DMS153 treated with DMSO at 0.1 percent for 48 hours (cell line): Measurements from ENCODE around the gene AIFM2.

Experiments used
- DNase-seq: peaks from one replicate; lab custom pipeline; 2025; ENCODE audit not compliant: unreplicated experiment; lab: John Stamatoyannopoulos, UW

Gene AIFM2

DNA sequence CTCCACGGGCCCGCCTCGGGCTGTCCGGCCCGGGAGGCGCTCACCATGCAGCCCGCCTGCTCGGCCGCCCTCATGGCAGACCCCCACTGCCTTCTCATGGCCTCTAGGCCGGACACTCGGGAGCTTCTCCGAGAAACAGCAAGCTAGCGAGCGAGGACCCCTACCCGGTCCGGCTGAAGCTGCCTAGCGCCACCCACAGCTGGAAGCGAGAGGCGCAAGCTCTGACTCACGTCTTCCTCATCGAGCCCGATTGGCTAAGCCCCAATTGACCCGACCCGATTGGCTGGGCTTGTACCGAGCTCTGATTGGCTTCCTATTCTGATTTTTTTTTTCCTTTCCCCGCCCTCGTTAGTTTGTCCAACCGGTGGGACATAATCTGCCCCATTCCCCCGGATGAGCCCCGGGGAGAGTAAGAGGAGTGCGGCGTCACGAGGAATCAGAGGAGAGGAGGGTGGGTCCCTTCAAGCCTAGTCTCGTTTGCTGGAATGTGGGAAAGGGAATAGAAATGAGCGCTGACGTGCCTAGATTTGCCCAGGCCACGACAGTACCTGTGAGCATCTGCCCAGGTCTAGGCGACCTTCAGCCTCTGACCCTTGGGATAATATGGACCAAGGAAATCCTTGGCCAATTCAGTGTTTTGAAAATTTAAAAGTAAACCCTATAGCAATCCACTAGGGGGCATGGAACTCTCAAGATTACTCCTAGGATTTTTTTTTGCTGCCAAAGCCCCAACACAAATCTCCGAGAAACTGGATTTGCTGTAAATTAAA, 14.0 kb upstream of the AIFM2 start, which contains the start of gene TYSND1:
TSS of gene TYSND1 (minus strand) at position 212 of the 770 bp plus-strand sequence. CDS start at position 98, 114 bp downstream.
- DNase-seq, result peak; percentile 93

DNA sequence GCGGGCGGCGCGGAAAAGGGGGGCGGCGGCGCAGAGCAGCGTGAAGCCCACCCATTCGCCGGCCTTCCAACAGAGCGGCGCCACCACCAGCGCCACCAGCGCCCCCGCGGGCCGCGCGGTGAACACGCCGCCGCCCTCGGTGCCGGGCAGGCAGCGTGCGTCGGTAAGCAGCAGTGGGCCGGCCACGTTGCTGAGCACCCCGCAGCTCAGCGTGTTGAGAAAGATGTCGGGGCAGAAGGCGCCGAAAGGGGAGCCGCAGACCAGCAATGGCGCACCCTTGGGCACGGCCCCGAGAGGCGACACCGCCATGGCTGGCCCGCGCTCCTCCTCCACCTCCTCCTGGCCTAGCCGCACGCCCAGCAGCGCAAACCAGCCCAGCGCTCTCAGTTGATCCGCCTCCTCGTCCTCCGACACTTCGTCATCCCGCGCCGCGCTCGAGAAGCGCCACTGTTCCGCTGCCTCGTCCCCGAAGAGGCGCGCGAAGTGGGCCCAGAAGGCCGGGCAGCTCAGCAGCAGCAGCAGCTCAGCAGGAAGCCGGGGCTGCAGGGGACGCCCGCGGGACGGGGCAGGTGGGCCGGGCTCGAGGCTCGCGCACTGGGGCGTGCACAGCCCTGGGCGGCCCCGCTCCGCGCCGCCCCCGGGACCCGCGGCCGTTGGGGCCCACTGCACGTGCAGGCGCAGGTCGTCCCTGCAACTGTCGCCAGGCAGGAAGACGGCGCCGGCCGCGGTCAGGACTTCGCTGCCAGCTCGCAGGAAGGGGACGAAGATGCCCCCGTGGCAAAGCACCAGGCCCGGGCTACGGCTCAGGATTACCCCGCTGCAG, 13.3 kb upstream of the AIFM2 start:
- DNase-seq, result no peak

DNA sequence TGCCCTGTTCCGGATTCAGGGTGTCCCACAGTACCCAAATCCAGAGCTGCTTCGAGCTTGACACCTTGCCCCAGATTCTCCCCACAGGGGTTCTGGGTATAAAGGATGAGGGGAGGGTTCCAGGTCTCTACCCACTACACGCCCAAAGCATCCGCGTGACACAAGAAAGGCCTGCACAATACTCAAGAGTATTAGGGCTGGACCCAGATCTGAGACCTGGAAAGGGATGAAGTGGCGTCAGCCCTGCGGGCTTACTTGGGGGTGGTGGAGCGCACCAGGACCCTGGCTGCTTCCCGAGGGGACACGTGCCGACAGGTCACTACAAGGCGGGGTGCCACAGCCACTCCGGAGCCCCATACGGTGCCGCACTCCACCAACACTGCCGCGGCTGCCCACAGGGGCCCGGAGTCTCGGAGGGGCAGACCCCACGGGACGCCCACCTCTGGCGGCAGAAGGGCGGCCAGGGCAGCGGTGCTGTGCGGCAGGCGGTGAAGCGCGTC, 12.6 kb upstream of the AIFM2 start:
- DNase-seq, result no peak

DNA sequence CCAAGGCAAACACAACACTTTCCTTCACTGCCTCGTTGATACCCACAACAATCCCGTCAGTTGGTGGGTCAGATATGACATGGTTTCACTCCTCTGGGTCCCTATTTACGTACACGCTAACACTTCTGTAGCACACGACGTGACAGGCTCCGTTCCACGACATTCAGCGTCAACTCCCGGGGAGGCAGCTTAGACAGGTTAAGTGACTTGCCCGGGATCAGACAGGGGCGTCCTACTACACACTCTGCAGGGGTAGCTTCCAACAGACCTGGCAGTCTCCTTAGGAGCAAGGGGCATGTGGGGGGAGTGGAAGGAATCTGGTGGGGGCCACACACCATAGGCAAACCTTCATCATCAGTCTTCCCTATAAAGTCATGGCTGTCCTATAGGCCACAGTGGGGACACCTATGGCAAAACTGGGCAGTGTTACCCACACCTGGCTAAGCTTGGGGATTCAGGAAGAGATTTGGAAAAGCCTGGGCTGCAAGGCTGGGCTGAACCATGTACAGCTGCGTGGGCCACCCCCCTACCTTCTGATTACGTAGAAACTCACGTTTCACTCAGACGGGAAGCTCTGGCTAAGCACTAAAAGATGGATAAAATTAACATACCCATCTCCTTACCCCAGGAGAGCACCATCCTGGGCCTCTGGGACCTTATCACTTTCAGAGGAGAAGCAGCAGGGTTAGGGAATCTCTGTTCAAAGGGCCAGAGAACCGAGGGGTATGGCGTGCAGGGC, 11.9 kb upstream of the AIFM2 start:
- no peak for DNase-seq

DNA sequence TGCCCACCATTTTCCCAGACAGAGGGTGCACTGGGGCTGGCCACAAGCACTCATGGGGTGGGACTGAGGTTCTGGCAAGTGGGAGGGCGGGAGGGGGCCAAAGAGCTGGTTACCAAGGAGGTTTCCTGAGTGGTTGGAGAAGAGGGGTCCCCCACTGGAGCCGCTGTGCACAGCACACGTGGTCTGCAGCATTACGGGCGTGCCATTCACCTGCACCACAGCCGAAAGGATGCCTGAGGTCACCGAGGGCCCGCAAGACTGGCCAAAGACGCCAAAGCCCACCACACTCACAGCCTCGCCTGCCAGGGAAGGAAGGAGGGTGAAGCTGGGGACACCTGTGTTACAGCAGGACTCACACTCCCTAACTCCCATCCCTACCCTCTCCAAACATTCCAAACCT, 9.9 kb upstream of the AIFM2 start:
- DNase-seq, result no peak

GRCh38 chr10:70140297-70140696, 7.7 kb upstream of the AIFM2 start:
- DNase-seq, result no peak

DNA sequence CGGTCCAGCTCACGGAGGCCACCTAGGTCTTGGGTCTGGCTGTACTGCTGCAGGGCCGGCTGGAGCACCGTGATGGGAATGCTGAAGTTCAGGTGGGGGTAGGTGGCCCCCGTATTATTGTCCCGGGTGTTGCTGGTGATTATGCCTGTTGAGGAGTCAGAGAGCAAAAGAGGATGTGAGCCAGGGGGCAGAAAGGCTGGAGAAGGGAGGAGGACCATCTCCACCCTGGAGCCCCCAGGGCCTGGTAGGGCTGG, 7.3 kb upstream of the AIFM2 start:
- no peak for DNase-seq

GRCh38 chr10:70139151-70139996, 6.7 kb upstream of the AIFM2 start:
- no peak for DNase-seq

- no peak for DNase-seq
These were observed 5.6 kb upstream of the AIFM2 start for GRCh38 chr10:70137927-70138883.

- no peak for DNase-seq
These were observed 4.5 kb upstream of the AIFM2 start for GRCh38 chr10:70137135-70137534.

- no peak for DNase-seq
These were observed 3.1 kb upstream of the AIFM2 start for GRCh38 chr10:70135684-70136083.

DNA sequence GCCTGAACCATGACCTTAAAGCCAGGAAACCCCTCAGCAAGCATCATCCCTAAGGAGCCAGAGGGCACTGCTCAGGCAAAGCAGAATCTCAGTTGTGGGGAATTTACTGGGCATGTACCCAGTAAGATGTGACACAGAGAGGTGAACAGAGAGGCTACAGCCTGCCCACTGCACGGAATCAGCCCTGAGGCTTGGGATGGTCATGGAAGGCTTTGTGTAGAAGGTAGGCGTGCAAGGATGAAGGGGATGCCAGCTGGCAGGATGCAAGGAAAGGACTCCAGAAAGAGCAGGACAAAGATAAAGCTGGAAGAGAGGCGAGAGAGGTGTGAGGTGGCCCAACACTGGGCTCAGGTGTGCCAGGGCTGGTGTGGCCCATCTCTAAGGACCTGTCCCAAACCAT, 2.4 kb upstream of the AIFM2 start:
- no peak for DNase-seq

DNA sequence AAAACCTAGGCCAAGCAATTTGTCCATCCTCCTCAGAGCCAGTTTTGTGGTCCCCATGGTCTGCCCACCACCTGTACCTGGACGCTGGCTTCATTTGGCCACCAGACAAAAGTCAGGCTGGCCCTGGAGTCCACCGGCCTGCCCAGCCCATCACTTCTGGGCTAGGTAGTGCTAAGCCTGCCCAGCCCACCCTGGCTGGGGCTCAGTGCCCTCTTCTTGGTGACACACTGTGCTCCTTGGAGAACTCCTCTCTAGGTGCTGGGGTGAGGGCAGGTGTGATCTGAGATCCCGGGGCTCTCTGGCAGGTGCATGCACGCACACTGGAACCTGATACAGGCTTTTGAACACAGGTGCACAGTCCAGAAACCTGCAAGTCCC, 1.1 kb downstream of the AIFM2 start:
- DNase-seq, result no peak

- DNase-seq, result no peak
These were observed 1.6 kb downstream of the AIFM2 start for GRCh38 chr10:70130878-70131559.

DNA sequence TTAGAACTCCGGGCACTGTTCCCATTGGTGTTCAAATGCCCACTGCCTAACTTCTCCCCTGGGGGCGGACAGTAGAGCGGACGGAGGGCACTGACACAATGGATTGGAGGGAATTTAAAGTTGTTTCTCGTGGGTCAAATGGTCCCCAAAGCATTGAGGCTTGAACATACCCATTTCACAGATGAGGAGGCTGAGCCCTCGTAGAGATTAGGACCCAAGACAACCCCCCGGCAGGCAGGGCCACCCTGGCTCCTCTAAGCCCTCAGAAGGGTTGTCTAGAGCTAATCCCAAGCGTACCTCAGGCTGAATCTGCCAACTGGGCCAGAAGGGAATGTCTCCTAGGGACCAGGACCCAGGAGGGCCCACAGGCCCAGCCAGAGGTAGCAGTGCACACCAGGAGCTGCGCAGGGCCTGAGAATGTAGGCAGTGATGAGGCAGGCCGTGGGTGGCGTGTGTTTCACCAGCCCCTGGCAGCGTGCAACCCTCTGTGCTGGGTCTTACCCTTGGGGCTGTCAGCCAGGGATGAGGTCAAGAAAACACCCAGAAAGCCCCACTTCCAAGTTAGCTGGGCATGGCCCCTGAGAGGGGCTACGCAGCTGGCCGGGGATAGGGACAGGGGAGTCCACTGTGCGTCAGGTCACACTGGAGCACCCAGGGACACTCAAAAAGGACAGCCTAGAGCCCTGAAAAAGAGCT, 5.8 kb downstream of the AIFM2 start:
- no peak for DNase-seq

DNA sequence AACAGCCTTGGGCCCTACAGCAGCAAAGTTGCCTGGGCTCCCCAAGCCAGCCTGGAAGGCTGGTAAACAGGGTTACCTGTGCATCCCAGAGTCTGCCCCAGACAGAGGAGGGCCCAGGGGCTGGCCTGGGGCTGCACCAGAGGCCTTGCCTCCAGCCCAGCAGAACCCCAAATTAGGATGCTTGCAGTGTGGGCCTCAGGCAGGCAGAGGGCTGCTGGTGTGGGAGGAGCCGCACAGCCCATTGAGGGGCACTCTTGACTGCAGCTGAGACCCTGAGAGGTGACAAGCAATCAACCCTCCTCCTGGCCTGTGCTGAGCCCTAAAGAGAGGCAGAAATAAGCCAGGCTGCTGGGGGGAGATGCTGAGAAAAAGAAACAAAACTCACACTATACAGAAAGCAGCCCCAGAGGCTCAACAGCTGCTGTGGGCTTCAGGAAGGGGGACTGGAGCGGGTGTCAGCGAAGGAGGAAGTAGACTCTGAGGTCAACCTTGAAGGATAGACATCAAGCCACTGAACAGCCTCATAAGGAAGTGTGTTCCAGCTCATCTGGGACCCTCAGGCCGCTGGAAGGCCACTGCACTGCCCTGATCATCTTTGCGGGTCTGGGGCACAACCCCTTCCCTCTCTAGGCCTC, 6.6 kb downstream of the AIFM2 start:
- DNase-seq, result no peak

GRCh38 chr10:70124918-70125317, 7.7 kb downstream of the AIFM2 start:
- no peak for DNase-seq

DNA sequence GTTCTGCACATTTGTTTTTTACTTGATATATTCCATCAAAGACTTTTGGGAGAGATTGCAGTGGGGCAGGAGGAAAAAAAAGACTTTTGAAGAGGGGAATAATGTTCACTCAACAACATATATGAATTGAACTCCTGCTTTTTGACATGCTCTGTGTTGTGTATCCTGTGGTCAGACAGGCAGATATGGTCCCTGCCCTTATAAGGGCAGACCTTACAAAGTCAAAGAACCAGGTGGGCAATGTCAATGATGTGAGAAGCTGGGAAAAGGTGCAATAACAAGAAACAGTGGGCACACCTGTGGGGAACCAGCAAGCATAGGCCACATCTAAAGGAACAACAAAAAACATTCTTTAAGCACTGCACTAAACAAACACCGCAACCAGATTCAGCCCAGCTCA, 8.2 kb downstream of the AIFM2 start:
- no peak for DNase-seq
